ENCODE measurements around the gene PLA2G12B.
"Not testable (repeated sequence)": the region's sequence is repeated elsewhere in the genome, so short reads cannot be mapped to it uniquely, and the experiment has no call there.

Gene PLA2G12B

DNA sequence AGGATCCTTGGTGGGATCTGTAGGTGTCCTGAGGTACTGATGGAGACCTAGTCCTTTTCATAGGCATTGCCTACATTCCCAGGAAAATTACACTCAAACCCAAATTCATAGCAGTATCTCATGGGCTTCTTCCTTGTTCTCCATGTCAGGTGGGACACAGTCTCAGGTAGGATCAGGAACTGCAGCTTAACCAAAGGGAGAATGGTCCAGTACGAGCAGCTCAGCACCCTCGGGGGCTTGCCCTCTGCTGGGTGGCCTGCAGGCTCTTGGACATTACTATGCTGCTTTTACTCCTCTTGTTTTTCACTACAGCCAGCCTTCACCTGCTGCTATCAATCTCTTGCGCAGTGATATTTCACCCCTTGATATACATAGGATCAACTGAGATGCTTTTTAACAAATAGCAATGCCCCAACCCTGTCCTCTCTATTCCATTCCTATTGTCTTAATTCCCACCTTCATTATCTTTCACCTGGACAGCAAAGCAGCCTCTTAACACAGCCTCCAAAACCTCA is 28.6 kb downstream of the PLA2G12B start:
- no peaks in the 10 kb centered on the region for H3K9me2 ChIP-seq (replicated peaks; ENCODE audit: control insufficient read depth, low read length)
- no peak overlapping the region for H3K4me3 ChIP-seq (ENCODE audit: low read length)
- H3K27ac ChIP-seq (ENCODE audit: low read depth, low read length) = no peak overlapping the region
- H3K4me2 ChIP-seq (ENCODE audit: low read length) = no peak overlapping the region
- no peaks in the 10 kb centered on the region for H3K79me2 ChIP-seq (ENCODE audit: control insufficient read depth, low read length)
- no peaks in the 10 kb centered on the region for H3F3A ChIP-seq (ENCODE audit: control insufficient read depth, insufficient read depth)
- TF ChIP-seq, protein P1, sequence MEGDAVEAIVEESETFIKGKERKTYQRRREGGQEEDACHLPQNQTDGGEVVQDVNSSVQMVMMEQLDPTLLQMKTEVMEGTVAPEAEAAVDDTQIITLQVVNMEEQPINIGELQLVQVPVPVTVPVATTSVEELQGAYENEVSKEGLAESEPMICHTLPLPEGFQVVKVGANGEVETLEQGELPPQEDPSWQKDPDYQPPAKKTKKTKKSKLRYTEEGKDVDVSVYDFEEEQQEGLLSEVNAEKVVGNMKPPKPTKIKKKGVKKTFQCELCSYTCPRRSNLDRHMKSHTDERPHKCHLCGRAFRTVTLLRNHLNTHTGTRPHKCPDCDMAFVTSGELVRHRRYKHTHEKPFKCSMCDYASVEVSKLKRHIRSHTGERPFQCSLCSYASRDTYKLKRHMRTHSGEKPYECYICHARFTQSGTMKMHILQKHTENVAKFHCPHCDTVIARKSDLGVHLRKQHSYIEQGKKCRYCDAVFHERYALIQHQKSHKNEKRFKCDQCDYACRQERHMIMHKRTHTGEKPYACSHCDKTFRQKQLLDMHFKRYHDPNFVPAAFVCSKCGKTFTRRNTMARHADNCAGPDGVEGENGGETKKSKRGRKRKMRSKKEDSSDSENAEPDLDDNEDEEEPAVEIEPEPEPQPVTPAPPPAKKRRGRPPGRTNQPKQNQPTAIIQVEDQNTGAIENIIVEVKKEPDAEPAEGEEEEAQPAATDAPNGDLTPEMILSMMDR (IDR thresholded peaks at IDR 0.05; ENCODE audit: low read depth, low read length, poor library complexity, severe bottlenecking) = no peak
- TF ChIP-seq EZH2phosphoT487 (IDR thresholded peaks at IDR 0.05; ENCODE audit: borderline replicate concordance, low read length) = no peak
- no peaks in the 10 kb centered on the region for H3K4me1 ChIP-seq (ENCODE audit: control insufficient read depth, low read length)
- peaks cover 5% of the 10 kb centered on the region; the same call in 1 of the 2 replicates for H3K27me3 ChIP-seq (ENCODE audit: control insufficient read depth, low read length)
- no peaks in the 10 kb centered on the region for H3K36me3 ChIP-seq (ENCODE audit: control insufficient read depth, low read length)
- no peaks in the 10 kb centered on the region for H4K20me1 ChIP-seq (ENCODE audit: control insufficient read depth, insufficient read depth, low read depth, low read length)
- no peaks in the 10 kb centered on the region for H3K9me3 ChIP-seq (ENCODE audit: control insufficient read depth, insufficient read depth, low read length)

DNA sequence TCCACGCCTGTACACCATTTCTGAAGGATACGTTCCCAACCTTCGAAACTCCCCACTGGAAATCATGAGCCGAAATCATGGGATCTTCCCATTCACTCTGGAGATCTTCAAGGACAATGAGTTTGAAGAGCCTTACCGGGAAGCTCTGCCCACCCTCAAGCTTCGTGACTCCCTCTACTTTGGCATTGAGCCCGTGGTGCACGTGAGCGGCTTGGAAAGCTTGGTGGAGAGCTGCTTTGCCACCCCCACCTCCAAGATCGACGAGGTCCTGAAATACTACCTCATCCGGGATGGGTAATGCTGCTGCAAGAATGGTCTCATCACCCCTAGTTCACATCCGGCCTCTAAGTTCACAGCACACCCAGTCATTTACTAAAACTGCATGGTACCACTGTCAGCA is 30.3 kb downstream of the PLA2G12B start:
- Histone ChIP-seq H3K4me1 (ENCODE audit: control insufficient read depth, low read length) (no peaks in the 10 kb centered on the region), H3K27me3 (ENCODE audit: control insufficient read depth, low read length) (peaks cover 14% of the 10 kb centered on the region), H3K9me2 (replicated peaks; ENCODE audit: control insufficient read depth, low read length) (no peaks in the 10 kb centered on the region), H3F3A (ENCODE audit: control insufficient read depth, insufficient read depth) (no peaks in the 10 kb centered on the region), H3K9me3 (ENCODE audit: control insufficient read depth, insufficient read depth, low read length) (no peaks in the 10 kb centered on the region), H4K20me1 (ENCODE audit: control insufficient read depth, insufficient read depth, low read depth, low read length) (no peaks in the 10 kb centered on the region), H3K79me2 (ENCODE audit: control insufficient read depth, low read length) (no peaks in the 10 kb centered on the region), H3K36me3 (ENCODE audit: control insufficient read depth, low read length) (no peaks in the 10 kb centered on the region), H3K4me3 (ENCODE audit: low read length) (no peak overlapping the region), H3K4me2 (ENCODE audit: low read length) (no peak overlapping the region), H3K27ac (ENCODE audit: low read depth, low read length) (no peak overlapping the region)
- no peak for TF ChIP-seq EZH2phosphoT487 (IDR thresholded peaks at IDR 0.05; ENCODE audit: borderline replicate concordance, low read length)
- TF ChIP-seq, protein P1 (IDR thresholded peaks at IDR 0.05; ENCODE audit: low read depth, low read length, poor library complexity, severe bottlenecking) = no peak

DNA sequence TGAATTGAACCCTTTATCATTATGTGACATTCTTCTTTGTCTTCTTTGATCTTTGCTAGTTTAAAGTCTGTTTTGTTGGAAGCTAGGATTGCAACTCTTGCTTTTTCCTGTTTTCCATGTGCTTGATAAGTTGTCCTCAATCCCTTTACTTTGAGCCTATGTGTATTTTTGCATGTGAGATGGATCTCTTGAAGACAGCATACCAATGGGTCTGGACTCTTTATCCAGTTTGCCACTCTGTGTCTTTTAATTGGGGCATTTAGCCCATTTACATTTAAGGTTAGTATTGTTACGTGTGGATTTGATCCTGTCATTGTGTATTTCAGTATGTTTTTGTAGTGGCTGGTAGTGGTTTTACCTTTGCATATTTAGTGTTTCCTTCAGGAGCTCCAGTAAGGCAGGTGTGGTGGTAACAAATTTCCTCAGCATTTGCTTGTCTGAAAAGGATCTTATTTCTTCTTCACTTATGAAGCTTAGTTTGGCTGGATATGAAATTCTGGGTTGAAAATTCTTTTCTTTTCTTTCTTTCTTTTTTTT is 33.4 kb downstream of the PLA2G12B start:
- not testable (repeated sequence) for H3K79me2 ChIP-seq (ENCODE audit: control insufficient read depth, low read length); H3K9me3 ChIP-seq (ENCODE audit: control insufficient read depth, insufficient read depth, low read length); H4K20me1 ChIP-seq (ENCODE audit: control insufficient read depth, insufficient read depth, low read depth, low read length); H3K4me2 ChIP-seq (ENCODE audit: low read length); H3F3A ChIP-seq (ENCODE audit: control insufficient read depth, insufficient read depth); H3K4me3 ChIP-seq (ENCODE audit: low read length); H3K9me2 ChIP-seq (replicated peaks; ENCODE audit: control insufficient read depth, low read length); H3K4me1 ChIP-seq (ENCODE audit: control insufficient read depth, low read length); H3K27ac ChIP-seq (ENCODE audit: low read depth, low read length); H3K36me3 ChIP-seq (ENCODE audit: control insufficient read depth, low read length)
- H3K27me3 ChIP-seq (ENCODE audit: control insufficient read depth, low read length) = peaks cover 14% of the 10 kb centered on the region

DNA sequence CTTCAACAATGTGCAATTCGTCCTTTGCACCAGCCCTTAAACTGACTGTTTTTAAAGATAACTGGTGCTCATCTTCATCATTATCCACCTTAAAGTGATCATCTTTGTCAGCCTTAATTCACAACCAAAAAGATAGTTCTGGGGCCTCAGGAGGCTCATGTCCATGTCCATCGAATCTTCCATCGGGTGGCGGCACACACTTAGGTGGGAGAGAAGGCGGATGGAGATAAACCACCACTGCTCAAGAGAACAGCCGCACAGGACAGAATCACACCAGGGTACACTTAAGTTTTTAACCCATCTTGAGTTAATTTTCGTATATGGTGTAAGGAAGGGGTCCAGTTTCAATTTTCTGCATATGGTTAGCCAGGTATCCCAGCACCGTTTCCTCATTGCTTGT is 36.3 kb downstream of the PLA2G12B start:
- H3K4me2 ChIP-seq (ENCODE audit: low read length) = no peak overlapping the region
- H3K4me3 ChIP-seq (ENCODE audit: low read length) = no peak overlapping the region
- H3K27ac ChIP-seq (ENCODE audit: low read depth, low read length) = no peak overlapping the region
- no peaks in the 10 kb centered on the region for H3K36me3 ChIP-seq (ENCODE audit: control insufficient read depth, low read length)
- no peaks in the 10 kb centered on the region for H4K20me1 ChIP-seq (ENCODE audit: control insufficient read depth, insufficient read depth, low read depth, low read length)
- H3K4me1 ChIP-seq (ENCODE audit: control insufficient read depth, low read length) = no peaks in the 10 kb centered on the region
- H3F3A ChIP-seq (ENCODE audit: control insufficient read depth, insufficient read depth) = no peaks in the 10 kb centered on the region
- peaks cover 20% of the 10 kb centered on the region for H3K27me3 ChIP-seq (ENCODE audit: control insufficient read depth, low read length)
- H3K79me2 ChIP-seq (ENCODE audit: control insufficient read depth, low read length) = no peaks in the 10 kb centered on the region
- H3K9me3 ChIP-seq (ENCODE audit: control insufficient read depth, insufficient read depth, low read length) = no peaks in the 10 kb centered on the region
- H3K9me2 ChIP-seq (replicated peaks; ENCODE audit: control insufficient read depth, low read length) = no peaks in the 10 kb centered on the region
- TF ChIP-seq, protein P1 (IDR thresholded peaks at IDR 0.05; ENCODE audit: low read depth, low read length, poor library complexity, severe bottlenecking) = no peak

DNA sequence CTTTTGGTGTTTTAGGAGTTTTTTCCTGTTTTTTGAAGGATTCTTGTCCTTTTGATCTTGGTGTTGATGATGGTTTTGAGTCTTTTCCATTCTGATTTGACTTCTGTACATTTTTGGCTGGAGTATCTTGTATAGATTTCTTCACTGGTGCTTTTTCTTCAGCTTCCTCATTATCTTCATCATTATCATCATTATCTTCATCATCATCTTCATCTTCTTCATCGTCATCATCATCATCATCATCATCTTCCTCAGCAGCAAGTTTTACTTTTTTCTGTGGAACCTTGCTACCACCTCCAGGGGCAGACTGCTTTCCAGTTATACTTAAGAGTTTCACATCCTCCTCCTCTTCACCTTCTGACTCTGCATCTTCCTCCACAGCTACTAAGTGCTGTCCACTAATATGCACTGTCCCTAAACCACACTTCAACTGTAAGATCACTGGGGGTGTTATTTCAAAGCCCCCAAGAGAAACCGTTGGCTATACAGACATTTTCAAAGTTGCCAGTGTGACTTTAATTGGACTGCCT is 36.7 kb downstream of the PLA2G12B start:
- H3K27me3 ChIP-seq (ENCODE audit: control insufficient read depth, low read length) = peaks cover 17% of the 10 kb centered on the region
- not testable (repeated sequence) for H3K79me2 ChIP-seq (ENCODE audit: control insufficient read depth, low read length); H3K36me3 ChIP-seq (ENCODE audit: control insufficient read depth, low read length); H3K4me1 ChIP-seq (ENCODE audit: control insufficient read depth, low read length); H3F3A ChIP-seq (ENCODE audit: control insufficient read depth, insufficient read depth); H3K4me2 ChIP-seq (ENCODE audit: low read length); H4K20me1 ChIP-seq (ENCODE audit: control insufficient read depth, insufficient read depth, low read depth, low read length); H3K27ac ChIP-seq (ENCODE audit: low read depth, low read length); H3K4me3 ChIP-seq (ENCODE audit: low read length); H3K9me2 ChIP-seq (replicated peaks; ENCODE audit: control insufficient read depth, low read length); H3K9me3 ChIP-seq (ENCODE audit: control insufficient read depth, insufficient read depth, low read length)

DNA sequence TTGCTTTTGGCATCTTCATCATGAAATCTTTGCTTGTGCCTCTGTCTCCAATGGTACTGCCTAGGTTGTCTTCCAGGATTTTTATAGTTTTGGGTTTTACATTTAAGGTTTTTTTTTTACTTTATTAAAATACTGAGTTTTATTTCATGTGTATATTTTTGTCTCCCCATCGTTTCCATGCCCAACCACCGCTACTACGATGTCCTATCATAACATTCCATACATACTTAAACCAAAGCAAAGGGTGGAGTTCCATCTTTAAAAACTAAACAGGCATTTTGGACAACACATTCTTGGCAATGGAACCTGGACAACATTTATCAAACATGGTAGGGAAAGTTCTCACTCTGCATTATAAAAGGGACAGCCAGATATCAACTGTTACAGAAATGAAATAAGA is 37.4 kb downstream of the PLA2G12B start:
- not testable (repeated sequence) for H3K36me3 ChIP-seq (ENCODE audit: control insufficient read depth, low read length); H3K4me3 ChIP-seq (ENCODE audit: low read length); H3K79me2 ChIP-seq (ENCODE audit: control insufficient read depth, low read length); H3K9me3 ChIP-seq (ENCODE audit: control insufficient read depth, insufficient read depth, low read length); H3K9me2 ChIP-seq (replicated peaks; ENCODE audit: control insufficient read depth, low read length); H4K20me1 ChIP-seq (ENCODE audit: control insufficient read depth, insufficient read depth, low read depth, low read length); H3K4me2 ChIP-seq (ENCODE audit: low read length); H3F3A ChIP-seq (ENCODE audit: control insufficient read depth, insufficient read depth); H3K4me1 ChIP-seq (ENCODE audit: control insufficient read depth, low read length); H3K27ac ChIP-seq (ENCODE audit: low read depth, low read length)
- peaks cover 17% of the 10 kb centered on the region for H3K27me3 ChIP-seq (ENCODE audit: control insufficient read depth, low read length)

Data from DOHH2 (cell line).